GM23248 (cell line): ENCODE results near the gene FRRS1L. TPM values are rescaled to one million over a fixed set of nuclear protein-coding genes. Genes with fewer than 3 reads are reported as not detected.

ENCODE experiments used
- DNase-seq: peaks from one replicate; pipeline ENCODE4 v3.0.0-alpha.2; 2015
- H2AFZ ChIP-seq: fragments of 200-600 bp; sonication (generic); 2 replicates; pipeline ENCODE4 v1.6.1; 2016; ENCODE audit warnings: antibody characterized with exemption
- H3F3A ChIP-seq: fragments of 200-600 bp; sonication (generic); 2 replicates; pipeline ENCODE4 v1.6.1; 2016; ENCODE audit warnings: mild to moderate bottlenecking, antibody characterized with exemption, mixed run types; ENCODE audit not compliant: insufficient read depth
- H3K27ac ChIP-seq: fragments of 200-600 bp; sonication (generic); 2 replicates; pipeline ENCODE4 v1.5.1; 2016; ENCODE audit warnings: mild to moderate bottlenecking
- H3K27me3 ChIP-seq: fragments of 200-600 bp; sonication (generic); replicated peaks from 2 replicates; pipeline ENCODE4 v1.6.1; 2016; ENCODE audit warnings: mild to moderate bottlenecking; ENCODE audit not compliant: insufficient read depth
- H3K36me3 ChIP-seq: fragments of 200-600 bp; sonication (generic); 2 replicates; pipeline ENCODE4 v1.6.1; 2016; ENCODE audit warnings: low read depth, mild to moderate bottlenecking
- H3K4me1 ChIP-seq: fragments of 200-600 bp; sonication (generic); 2 replicates; pipeline ENCODE4 v1.6.1; 2016; ENCODE audit warnings: mild to moderate bottlenecking; ENCODE audit not compliant: insufficient read depth
- H3K4me2 ChIP-seq: fragments of 200-600 bp; sonication (generic); one replicate; pipeline ENCODE4 v1.6.1; 2016; ENCODE audit warnings: mild to moderate bottlenecking; ENCODE audit not compliant: unreplicated experiment
- H3K4me3 ChIP-seq: fragments of 200-600 bp; sonication (generic); 2 replicates; pipeline ENCODE4 v1.5.1; 2016; ENCODE audit warnings: mild to moderate bottlenecking
- H3K79me2 ChIP-seq: fragments of 200-600 bp; sonication (generic); 2 replicates; pipeline ENCODE4 v1.6.1; 2016; ENCODE audit warnings: mild to moderate bottlenecking; ENCODE audit not compliant: insufficient read depth
- H3K9ac ChIP-seq: fragments of 200-600 bp; sonication (generic); 2 replicates; pipeline ENCODE4 v1.6.1; 2016; ENCODE audit warnings: mild to moderate bottlenecking
- H3K9me2 ChIP-seq: fragments of 200-600 bp; sonication (generic); 2 replicates; pipeline ENCODE4 v1.6.1; 2016; ENCODE audit warnings: mixed run types, mild to moderate bottlenecking, moderate library complexity; ENCODE audit not compliant: insufficient read depth
- H3K9me3 ChIP-seq: fragments of 200-600 bp; sonication (generic); one replicate; pipeline ENCODE4 v1.6.1; 2017; ENCODE audit warnings: low read depth
- H4K20me1 ChIP-seq: fragments of 200-600 bp; sonication (generic); 2 replicates; pipeline ENCODE4 v1.6.0; 2016; ENCODE audit not compliant: insufficient read depth
- EZH2 ChIP-seq: fragments of 200-600 bp; sonication (generic); IDR thresholded peaks from 2 replicates; pipeline ENCODE4 v1.6.1; 2018; ENCODE audit warnings: antibody characterized with exemption, mild to moderate bottlenecking; ENCODE audit not compliant: insufficient read depth, poor library complexity, severe bottlenecking
- EZH2phosphoT487 ChIP-seq: fragments of 200-600 bp; sonication (generic); IDR thresholded peaks from 2 replicates; pipeline ENCODE4 v1.6.1; 2018; ENCODE audit warnings: antibody characterized with exemption, moderate library complexity, mild to moderate bottlenecking, low read depth; ENCODE audit not compliant: insufficient read depth
- WGBS, 2 experiments: methylation state at CpG; one replicate each; pipeline ENCODE4 v1.1.6; 2015 to 2017; ENCODE audit warnings: low lambda C conversion rate in 2 of 2, low coverage in 1 of 2; ENCODE audit errors: missing lambda C conversion rate in 2 of 2; 5-methylcytosine and 5-hydroxymethylcytosine counted together
- in situ Hi-C: fragments of 300-500 bp; cut with MboI; formaldehyde crosslinking; loops from 2 replicates; pipeline ENCODE4 v1.15.0; 2020
- polyA plus RNA-seq: library from polyadenylated mRNA; unstranded; fragments of >200 nt; fragmentation: Nextera tagmentation; extraction: Ambion mirVana; gene quantifications from 2 replicates; pipeline ENCODE4 v1.2.1, GENCODE V29; 2016
- total RNA-seq: library from RNA; depleted of rRNA; stranded (reverse); fragments of >200 nt; shearing (Covaris generic); gene quantifications from 2 replicates; pipeline ENCODE4 v1.2.3, GENCODE V29; 2014

The FRRS1L gene
- total and polyA plus RNA-seq, 2 experiments from 2014 or later = not detected

GRCh38 chr9:109206670-109207069, 39.6 kb upstream of the FRRS1L start:
- in situ Hi-C loops = no loop called here

GRCh38 chr9:109205526-109205925, 38.5 kb upstream of the FRRS1L start:
- Histone ChIP-seq H2AFZ (no peak overlapping the region), H3F3A (no peaks in the 10 kb centered on the region), H3K4me2 (no peak overlapping the region), H3K36me3 (no peaks in the 10 kb centered on the region), H3K27ac (no peak overlapping the region), H3K4me1 (no peaks in the 10 kb centered on the region), H4K20me1 (no peaks in the 10 kb centered on the region), H3K9me2 (no peaks in the 10 kb centered on the region), H3K79me2 (no peaks in the 10 kb centered on the region), H3K4me3 (no peak overlapping the region), H3K9me3 (no peaks in the 10 kb centered on the region), H3K9ac (no peak overlapping the region), H3K27me3 (peaks cover 30% of the 10 kb centered on the region)
- TF ChIP-seq EZH2phosphoT487 (no peak), EZH2 (no peak)
- DNase-seq = no peak
- in situ Hi-C loops = no loop called here
- WGBS, 2 experiments = 37 to 75% methylated on average over 1 of the region's 1 CpG

More at GRCh38 chr9:109206670-109207069, 39.6 kb upstream of the FRRS1L start:
- Histone ChIP-seq H3K4me2 (no peak overlapping the region), H3K4me3 (no peak overlapping the region), H3K9ac (no peak overlapping the region), H3K79me2 (no peaks in the 10 kb centered on the region), H3K36me3 (no peaks in the 10 kb centered on the region), H4K20me1 (no peaks in the 10 kb centered on the region), H3K27me3 (peaks cover 37% of the 10 kb centered on the region), H3K27ac (no peak overlapping the region), H3F3A (no peaks in the 10 kb centered on the region), H2AFZ (no peak overlapping the region), H3K9me3 (no peaks in the 10 kb centered on the region), H3K9me2 (no peaks in the 10 kb centered on the region), H3K4me1 (no peaks in the 10 kb centered on the region)
- peak; percentile 33 for DNase-seq
- no peak for TF ChIP-seq EZH2
- TF ChIP-seq EZH2phosphoT487 = no peak
- 29 to 36% methylated on average over 2 of the region's 2 CpGs for WGBS, 2 experiments

DNA sequence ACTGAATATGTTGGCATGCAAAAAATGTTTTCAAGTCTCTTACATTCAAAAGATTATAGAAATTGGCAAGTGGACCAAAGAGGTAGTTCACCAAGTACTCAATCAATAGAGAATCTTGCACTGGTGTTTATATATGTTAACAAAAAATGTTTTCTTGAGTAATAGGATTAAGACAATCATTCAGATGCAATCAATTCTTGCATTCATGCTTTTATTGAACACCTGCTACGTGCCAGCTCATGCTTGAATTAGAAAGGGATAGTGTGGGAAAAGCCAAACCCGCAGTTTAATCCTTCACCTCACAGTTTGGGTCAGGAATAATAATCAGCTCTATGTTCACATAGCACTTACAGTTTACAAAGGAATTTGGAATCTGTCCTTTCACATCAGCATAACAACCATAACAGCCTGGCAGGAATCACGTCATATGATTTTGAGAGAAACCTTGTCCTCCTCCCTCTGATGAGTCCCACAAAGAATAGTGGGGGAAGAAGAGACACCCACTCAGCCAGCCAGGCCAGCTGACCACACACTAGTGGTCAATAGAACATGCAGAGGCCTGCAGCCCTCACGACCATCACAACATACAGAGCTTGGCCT, 36.8 kb upstream of the FRRS1L start:
- WGBS, 2 experiments = 50 to 57% methylated on average over 4 of the region's 4 CpGs
- H3K27me3 ChIP-seq = peaks cover 38% of the 10 kb centered on the region
- TF ChIP-seq EZH2 (no peak), EZH2phosphoT487 (no peak)
- no peak overlapping the region for H3K27ac ChIP-seq
- DNase-seq = no peak
- no peaks in the 10 kb centered on the region for H3K9me2 ChIP-seq
- no peaks in the 10 kb centered on the region for H3K79me2 ChIP-seq
- no peak overlapping the region for H3K4me3 ChIP-seq
- no peaks in the 10 kb centered on the region for H3K36me3 ChIP-seq
- no peaks in the 10 kb centered on the region for H3K4me1 ChIP-seq
- H3K4me2 ChIP-seq = no peak overlapping the region
- no peaks in the 10 kb centered on the region for H4K20me1 ChIP-seq
- H3K9ac ChIP-seq = no peak overlapping the region
- in situ Hi-C loops = no loop called here
- H2AFZ ChIP-seq = no peak overlapping the region
- no peaks in the 10 kb centered on the region for H3F3A ChIP-seq
- no peaks in the 10 kb centered on the region for H3K9me3 ChIP-seq

DNA sequence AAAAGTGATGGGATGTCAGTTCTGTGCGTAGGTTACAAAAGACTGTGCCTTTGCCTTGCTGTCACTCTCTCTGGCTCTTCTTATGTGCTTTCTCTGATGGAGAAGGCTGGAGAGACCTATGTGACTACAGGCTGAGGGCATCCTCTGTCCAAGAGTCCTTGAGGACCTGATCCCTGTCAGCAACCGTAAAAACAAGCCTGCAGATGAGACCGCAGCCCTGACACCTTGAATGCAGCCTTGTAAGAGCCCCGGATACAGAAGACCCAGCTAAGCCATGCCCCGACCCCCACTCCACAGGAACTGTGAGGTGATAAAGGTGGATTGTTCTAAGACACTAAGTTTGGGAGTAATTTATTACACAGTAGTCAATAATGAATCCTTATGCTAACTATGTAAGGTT, 32.6 kb upstream of the FRRS1L start:
- 53 to 60% methylated on average over 5 of the region's 5 CpGs for WGBS, 2 experiments
- in situ Hi-C loops = no loop called here
- H3K4me3 ChIP-seq = no peak overlapping the region

More for the DNA sequence above, 32.6 kb upstream of the FRRS1L start:
- Histone ChIP-seq H3K79me2 (no peaks in the 10 kb centered on the region), H3K27me3 (peaks cover 28% of the 10 kb centered on the region), H3K4me1 (no peaks in the 10 kb centered on the region), H3F3A (no peaks in the 10 kb centered on the region), H3K9me3 (no peaks in the 10 kb centered on the region), H3K36me3 (no peaks in the 10 kb centered on the region), H3K9ac (no peak overlapping the region), H2AFZ (no peak overlapping the region), H3K27ac (no peak overlapping the region), H3K9me2 (no peaks in the 10 kb centered on the region), H3K4me2 (no peak overlapping the region), H4K20me1 (no peaks in the 10 kb centered on the region)
- no peak for TF ChIP-seq EZH2phosphoT487
- TF ChIP-seq EZH2 = no peak
- no peak for DNase-seq
